GM23248 (cell line): ENCODE measurements around the gene RHBG.

Source experiments
- EZH2 ChIP-seq: fragments of 200-600 bp; sonication (generic); IDR thresholded peaks from 2 replicates; pipeline ENCODE4 v1.6.1; 2018; ENCODE audit warnings: antibody characterized with exemption, mild to moderate bottlenecking; ENCODE audit not compliant: insufficient read depth, poor library complexity, severe bottlenecking
- EZH2phosphoT487 ChIP-seq: fragments of 200-600 bp; sonication (generic); IDR thresholded peaks from 2 replicates; pipeline ENCODE4 v1.6.1; 2018; ENCODE audit warnings: antibody characterized with exemption, moderate library complexity, mild to moderate bottlenecking, low read depth; ENCODE audit not compliant: insufficient read depth

- TF ChIP-seq EZH2 (no peak), EZH2phosphoT487 (no peak)
These were observed 30.5 kb downstream of the RHBG start for GRCh38 chr1:156399355-156400125.
